Activated CD4-positive, alpha-beta T cell treated with anti-CD3 and anti-CD28 coated beads, Interleukin-2, Interleukin-6, amounts not matched to agents 100 ng/mL and 50 ng/mL, durations not matched to agents 16 hours and 8 hours (primary cell): ENCODE measurements around the gene ZNF174.

Experiments
- DNase-seq: peaks from one replicate; pipeline ENCODE4 v3.0.0-alpha.2; 2020

Gene ZNF174

GRCh38 chr16:3400779-3401688, at the start of gene ZNF174, which contains the start of gene ZSCAN32:
ZNF174 (plus strand) TSS chr16:3401215; CDS start chr16:3402005, 790 bp downstream.
ZSCAN32 (minus strand) TSS chr16:3401004; CDS start chr16:3397557, 3,447 bp downstream.
- peak; percentile 99 for DNase-seq

GRCh38 chr16:3355589-3355988, 45.4 kb upstream of the ZNF174 start, which contains the start of gene OR2C1:
OR2C1 (plus strand) TSS chr16:3355889; CDS start chr16:3355941, 52 bp downstream.
- no peak for DNase-seq

- DNase-seq = no peak
These were observed 44.9 kb upstream of the ZNF174 start for GRCh38 chr16:3356118-3356517.

GRCh38 chr16:3358871-3359270, 42.1 kb upstream of the ZNF174 start:
- no peak for DNase-seq

GRCh38 chr16:3362931-3363330, 38.1 kb upstream of the ZNF174 start:
- DNase-seq = no peak

DNA sequence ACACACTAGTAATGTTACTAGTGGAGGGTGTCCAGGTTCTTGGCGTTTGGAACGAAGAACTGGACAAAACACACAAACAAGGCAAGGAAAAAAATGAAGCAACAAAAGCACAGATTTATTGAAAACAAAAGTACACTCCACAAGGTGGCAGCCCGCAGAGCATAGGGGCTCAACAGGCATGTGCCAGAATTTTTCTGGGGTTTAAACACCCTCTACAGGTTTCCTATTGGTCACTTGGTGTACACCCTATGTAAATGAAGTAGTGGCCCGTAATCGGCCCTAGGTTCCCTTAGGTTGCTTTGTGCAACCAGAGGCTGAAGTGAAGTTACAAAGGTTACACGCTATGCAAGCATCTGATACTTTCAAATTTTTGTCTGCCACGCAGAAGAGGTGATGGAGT, 37.2 kb upstream of the ZNF174 start:
- DNase-seq = no peak

- DNase-seq = peak; percentile 88
These were observed 36.1 kb upstream of the ZNF174 start for GRCh38 chr16:3364774-3365427.

DNA sequence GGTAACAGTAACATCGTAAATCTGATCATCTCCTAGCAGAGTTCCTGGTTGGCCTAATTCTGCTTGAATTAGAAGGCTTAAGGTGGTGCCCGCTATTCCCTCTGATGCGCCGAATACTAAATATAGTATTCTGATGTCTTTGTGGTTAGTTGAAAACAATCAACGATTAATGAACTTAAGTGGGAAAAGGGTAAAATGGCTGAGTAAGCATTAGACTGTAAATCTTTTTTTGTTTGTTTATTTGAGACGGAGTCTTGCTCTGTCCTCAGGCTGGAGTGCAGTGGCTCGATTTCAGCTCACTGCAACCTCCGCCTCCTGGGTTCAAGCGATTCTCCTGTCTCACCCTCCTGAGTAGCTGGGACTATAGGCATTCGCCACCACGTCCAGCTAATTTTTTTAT, 31.9 kb upstream of the ZNF174 start:
- DNase-seq = no peak

- DNase-seq = no peak
These were observed 25.3 kb upstream of the ZNF174 start for GRCh38 chr16:3375680-3376079.

GRCh38 chr16:3377917-3378316, 23.1 kb upstream of the ZNF174 start:
- no peak for DNase-seq

GRCh38 chr16:3383045-3383448, 18.0 kb upstream of the ZNF174 start:
- DNase-seq = no peak

- DNase-seq = no peak
These were observed 12.7 kb upstream of the ZNF174 start for GRCh38 chr16:3388325-3388724.

DNA sequence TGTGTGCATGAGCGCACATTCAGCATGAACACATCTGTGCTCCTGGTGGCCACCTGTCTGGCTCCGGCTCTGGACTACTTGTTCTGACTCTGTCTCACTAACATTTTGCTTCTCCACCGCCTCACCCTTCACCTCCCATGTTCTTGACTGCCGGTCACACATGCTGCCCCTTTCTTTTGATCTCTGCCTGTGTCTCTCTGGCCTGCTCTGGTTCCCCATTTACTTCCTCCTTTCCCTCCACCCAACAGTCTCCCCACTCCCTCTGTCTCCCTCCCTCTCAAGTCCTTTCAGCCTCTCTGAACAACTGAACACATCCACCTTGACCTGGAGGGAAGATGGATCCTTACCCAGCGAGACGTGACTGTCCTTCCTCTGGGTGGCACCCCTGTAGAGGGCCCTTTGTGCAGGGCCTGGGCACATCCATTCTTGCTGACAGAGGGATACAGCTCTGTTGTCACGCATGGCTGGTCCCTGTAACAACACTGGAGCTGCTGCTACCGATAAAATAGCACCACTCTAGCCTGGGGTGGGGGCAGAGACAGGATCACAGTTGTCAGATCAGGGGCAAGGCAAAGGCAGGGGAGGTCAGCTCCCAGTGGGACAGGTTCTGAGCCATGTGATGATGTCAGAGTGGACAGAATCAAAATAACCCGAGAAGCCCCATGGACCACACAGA, 11.2 kb upstream of the ZNF174 start:
- no peak for DNase-seq

GRCh38 chr16:3400446-3400778, 603 bp upstream of the ZNF174 start:
- no peak for DNase-seq

- DNase-seq = peak; percentile 2
These were observed 843 bp downstream of the ZNF174 start for GRCh38 chr16:3401719-3402397.

GRCh38 chr16:3408561-3409197, 7.7 kb downstream of the ZNF174 start:
- DNase-seq = no peak

DNA sequence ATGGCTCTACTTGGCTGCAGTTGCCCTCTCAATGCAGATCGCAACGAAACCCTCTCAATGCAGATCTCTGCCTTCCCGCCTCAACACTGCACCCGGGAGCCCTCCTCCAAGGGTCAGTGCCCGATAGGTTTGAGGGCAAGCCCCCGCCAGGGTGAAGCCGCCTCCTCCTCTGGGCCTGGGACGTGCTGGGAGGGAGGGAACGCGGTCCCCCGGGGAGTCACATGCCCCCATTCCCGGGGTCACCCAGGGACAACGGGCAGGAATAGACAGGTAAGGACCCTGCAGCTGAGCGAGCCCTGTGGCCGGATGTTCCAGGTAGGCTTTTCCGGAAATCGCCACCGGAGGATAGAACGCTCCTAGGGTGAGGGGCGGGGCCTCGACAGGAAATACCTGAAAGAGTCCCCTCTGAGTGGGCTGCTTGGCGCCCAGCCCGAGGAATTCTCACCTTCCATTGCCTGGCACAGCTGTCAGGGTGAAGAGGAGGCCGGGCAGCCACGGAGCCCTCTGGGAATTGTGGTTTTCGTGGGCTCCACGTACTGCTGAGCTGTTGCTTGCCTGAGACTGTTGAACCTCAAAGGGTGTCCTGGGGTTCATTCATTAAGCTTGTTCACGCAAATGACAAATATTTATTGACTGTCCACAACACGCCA, 12.8 kb downstream of the ZNF174 start:
- no peak for DNase-seq

- DNase-seq = peak; percentile 59
These were observed 30.8 kb downstream of the ZNF174 start for GRCh38 chr16:3431779-3432219.

DNA sequence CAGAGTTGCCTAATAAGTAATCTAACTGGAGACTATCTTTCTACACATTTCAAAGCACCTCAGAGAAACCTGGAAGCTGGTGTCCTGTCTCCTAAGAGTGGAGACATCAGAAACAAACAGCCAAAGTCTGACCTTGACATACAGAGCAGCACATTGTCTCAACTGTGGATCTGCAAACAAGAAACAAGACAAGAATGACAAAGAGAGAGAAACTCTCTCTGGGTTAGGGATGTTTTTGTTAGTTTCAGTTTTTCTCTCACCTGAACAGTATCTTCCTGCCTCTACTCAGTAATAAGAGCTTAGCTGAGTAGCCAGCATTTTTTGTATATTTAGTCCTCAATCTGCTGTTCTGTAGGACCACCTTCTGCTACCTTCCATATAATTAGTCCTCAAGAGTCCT, 33.4 kb downstream of the ZNF174 start:
- no peak for DNase-seq

GRCh38 chr16:3439637-3440036, 38.6 kb downstream of the ZNF174 start:
- DNase-seq = no peak

GRCh38 chr16:3443108-3444031, 42.4 kb downstream of the ZNF174 start, which contains the start of the genes NAA60 and ZNF597:
NAA60 (plus strand) TSS chr16:3443680; CDS start chr16:3476228, 32,548 bp downstream.
ZNF597 (minus strand) TSS chr16:3443504; CDS start chr16:3443153, 351 bp downstream.
- peak; percentile 91 for DNase-seq
